B cell (primary cell): Measurements from ENCODE around the gene LCT.

Source experiments
- EZH2 ChIP-seq: IDR thresholded peaks from 2 replicates; pipeline ENCODE4 v1.6.1; 2012; ENCODE audit warnings: borderline replicate concordance, low read depth, mild to moderate bottlenecking, moderate library complexity, low read length; ENCODE audit not compliant: insufficient read depth, poor library complexity, severe bottlenecking
- TF ChIP-seq, protein P1 (sequence below): fragments of 200-600 bp; IDR thresholded peaks from one replicate; pipeline ENCODE4 v1.8.0; 2022; ENCODE audit warnings: antibody characterized with exemption, mild to moderate bottlenecking

DNA sequence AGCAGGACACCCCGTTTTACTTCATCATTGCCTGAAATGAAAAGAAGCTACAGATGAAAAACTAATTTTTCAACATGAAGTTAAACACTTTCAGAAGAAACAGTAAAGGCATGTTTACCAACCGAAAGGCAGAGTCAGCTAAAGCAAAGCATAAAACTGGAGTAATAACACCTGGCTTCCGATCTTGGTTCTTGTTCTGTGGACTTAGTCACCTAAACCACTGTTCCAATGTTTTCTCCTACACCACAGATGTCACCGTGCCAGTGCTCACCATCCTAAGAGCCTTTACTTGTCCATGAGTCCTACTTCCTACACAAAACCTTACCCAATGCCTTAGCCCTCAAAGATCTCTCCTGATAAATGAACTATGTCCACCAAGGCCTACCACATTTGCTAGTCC is 25.7 kb upstream of the LCT start:
- TF ChIP-seq, protein P1, sequence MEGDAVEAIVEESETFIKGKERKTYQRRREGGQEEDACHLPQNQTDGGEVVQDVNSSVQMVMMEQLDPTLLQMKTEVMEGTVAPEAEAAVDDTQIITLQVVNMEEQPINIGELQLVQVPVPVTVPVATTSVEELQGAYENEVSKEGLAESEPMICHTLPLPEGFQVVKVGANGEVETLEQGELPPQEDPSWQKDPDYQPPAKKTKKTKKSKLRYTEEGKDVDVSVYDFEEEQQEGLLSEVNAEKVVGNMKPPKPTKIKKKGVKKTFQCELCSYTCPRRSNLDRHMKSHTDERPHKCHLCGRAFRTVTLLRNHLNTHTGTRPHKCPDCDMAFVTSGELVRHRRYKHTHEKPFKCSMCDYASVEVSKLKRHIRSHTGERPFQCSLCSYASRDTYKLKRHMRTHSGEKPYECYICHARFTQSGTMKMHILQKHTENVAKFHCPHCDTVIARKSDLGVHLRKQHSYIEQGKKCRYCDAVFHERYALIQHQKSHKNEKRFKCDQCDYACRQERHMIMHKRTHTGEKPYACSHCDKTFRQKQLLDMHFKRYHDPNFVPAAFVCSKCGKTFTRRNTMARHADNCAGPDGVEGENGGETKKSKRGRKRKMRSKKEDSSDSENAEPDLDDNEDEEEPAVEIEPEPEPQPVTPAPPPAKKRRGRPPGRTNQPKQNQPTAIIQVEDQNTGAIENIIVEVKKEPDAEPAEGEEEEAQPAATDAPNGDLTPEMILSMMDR, result no peak
- no peak for TF ChIP-seq EZH2
